ENCODE measurements around the gene ZEB1. TPM values are rescaled to one million over a fixed set of nuclear protein-coding genes. Genes with fewer than 3 reads are reported as not detected.
A peak's percentile ranks its signal among the peaks of the same experiment; 100 is the strongest.

The ZEB1 gene
- total RNA-seq, 4 donors from 2014 or later = 124 to 189 (median 154) TPM

GRCh38 chr10:31317171-31317570 lies 1.8 kb upstream of the ZEB1 start:
- Histone ChIP-seq H3K4me3 (no peak overlapping the region), H3K27ac (replicated peaks in 1 of 4) (no peak overlapping the region), H3K4me1 (peaks cover 4 to 18% (median 15%) of the 10 kb centered on the region in 4 donors), H3K36me3 (no peaks in the 10 kb centered on the region), H3K9me3 (no peaks in the 10 kb centered on the region), H3K27me3 (no peaks in the 10 kb centered on the region)
- intact Hi-C loops (cut with DNase I) = no loop called here
- WGBS = 95% methylated on average over 5 of the region's 5 CpGs
- DNase-seq (ENCODE audit: extremely low spot score) = no peak
- no peak for TF ChIP-seq EP300 (IDR thresholded peaks at IDR 0.05)
- TF ChIP-seq CTCF (IDR thresholded peaks at IDR 0.05) = no peak
- TF ChIP-seq POLR2A (IDR thresholded peaks at IDR 0.05; ENCODE audit: low read depth) = no peak
- no peak for TF ChIP-seq POLR2AphosphoS5 (IDR thresholded peaks at IDR 0.05)

GRCh38 chr10:31317652-31318381 lies 1.2 kb upstream of the ZEB1 start:
- no peak for TF ChIP-seq POLR2AphosphoS5 (IDR thresholded peaks at IDR 0.05)
- TF ChIP-seq POLR2A (IDR thresholded peaks at IDR 0.05; ENCODE audit: low read depth) = no peak
- no peak for TF ChIP-seq CTCF (IDR thresholded peaks at IDR 0.05)
- TF ChIP-seq EP300 (IDR thresholded peaks at IDR 0.05) = no peak
- no peaks in the 10 kb centered on the region for H3K9me3 ChIP-seq
- no peaks in the 10 kb centered on the region for H3K36me3 ChIP-seq
- DNase-seq (ENCODE audit: extremely low spot score) = peak; percentile 91
- intact Hi-C loops (cut with DNase I) = loop anchor here (2.0 kb wide), 1 partner anchor 185 kb away; no protein-coding TSS in a partner anchor
- H3K27ac ChIP-seq (replicated peaks in 1 of 4) = peak overlapping the region; percentile 97 to 100 (median 98)
- no peaks in the 10 kb centered on the region for H3K27me3 ChIP-seq
- H3K4me1 ChIP-seq = peaks cover 7 to 25% (median 21%) of the 10 kb centered on the region in 4 donors
- peak overlapping the region; percentile 91 to 99 (median 96) for H3K4me3 ChIP-seq
- 33% methylated on average over 21 of the region's 21 CpGs for WGBS

- Histone ChIP-seq H3K4me1 (peaks cover 7 to 28% (median 26%) of the 10 kb centered on the region in 4 donors), H3K27me3 (no peaks in the 10 kb centered on the region), H3K36me3 (no peaks in the 10 kb centered on the region), H3K4me3 (peak overlapping the region; percentile 91 to 99 (median 96)), H3K9me3 (no peaks in the 10 kb centered on the region), H3K27ac (replicated peaks in 1 of 4) (peak overlapping the region; percentile 97 to 100 (median 98))
- intact Hi-C loops (cut with DNase I) = loop anchor here (2.0 kb wide), 1 partner anchor 186 kb away; no protein-coding TSS in a partner anchor
- 4% methylated on average over 8 of the region's 32 CpGs for WGBS
- no peak for TF ChIP-seq CTCF (IDR thresholded peaks at IDR 0.05)
- peak; percentile 51 to 58 for TF ChIP-seq POLR2AphosphoS5 (IDR thresholded peaks at IDR 0.05)
- TF ChIP-seq EP300 (IDR thresholded peaks at IDR 0.05) = no peak
- peak; percentile 92 for DNase-seq (ENCODE audit: extremely low spot score)
Observed at GRCh38 chr10:31318382-31318853, 598 bp upstream of the ZEB1 start.

DNA sequence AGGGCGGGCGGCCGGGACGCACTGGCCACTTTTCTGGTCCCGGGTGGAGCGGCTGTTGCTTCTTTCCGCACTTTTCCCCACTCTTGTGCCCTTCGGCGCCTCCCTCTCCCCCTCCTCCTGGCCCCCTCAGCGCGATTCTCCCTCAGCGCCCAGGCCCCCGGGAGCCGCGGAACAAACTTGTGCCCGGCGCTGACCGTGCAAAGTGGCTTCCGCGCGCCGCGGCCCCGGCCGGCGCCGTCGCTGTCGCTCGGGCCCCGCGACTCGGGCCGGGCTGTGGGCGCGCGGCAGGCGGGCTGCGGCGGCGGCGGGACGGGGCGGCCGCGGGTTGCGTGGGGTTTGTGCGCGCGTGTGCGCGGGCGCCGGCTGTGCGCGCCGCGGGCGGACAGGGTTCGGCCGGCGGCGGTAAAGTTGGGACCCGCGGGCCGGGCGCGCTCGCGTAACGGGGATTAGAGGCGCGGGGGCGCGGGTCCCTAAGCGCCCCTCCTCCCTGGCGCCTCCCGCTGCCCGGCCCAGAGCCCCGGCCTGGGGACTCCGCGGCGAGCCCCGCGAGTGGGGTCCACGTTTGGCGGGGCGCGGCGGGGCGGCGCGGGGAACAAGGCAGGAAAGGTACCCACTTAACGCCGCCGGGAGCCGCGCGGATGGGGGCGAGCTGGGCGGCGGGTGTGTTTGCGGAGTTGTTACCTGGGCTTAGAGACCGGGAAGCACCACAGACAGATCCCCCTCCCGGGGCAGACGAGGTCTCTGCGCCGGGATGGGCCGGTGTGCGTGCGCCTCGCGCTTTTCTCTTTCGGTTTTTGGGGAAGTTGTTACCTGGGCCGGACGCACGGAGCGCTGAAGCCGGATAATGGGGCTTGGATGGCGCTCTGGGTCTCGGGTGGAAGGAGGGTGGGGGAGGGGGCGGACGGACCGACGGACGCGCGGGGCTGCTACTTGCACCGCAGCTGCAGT lies 860 bp downstream of the ZEB1 start:
- H3K27ac ChIP-seq (replicated peaks in 1 of 4) = peak overlapping the region; percentile 97 to 100 (median 98)
- H3K4me1 ChIP-seq = peaks cover 7 to 42% (median 38%) of the 10 kb centered on the region in 4 donors
- peak overlapping the region; percentile 91 to 99 (median 96) for H3K4me3 ChIP-seq
- no peaks in the 10 kb centered on the region for H3K36me3 ChIP-seq
- intact Hi-C loops (cut with DNase I) = loop anchor here (2.0 to 10.0 kb wide), 4 partner anchors 187 to 445 kb away; partner anchors contain the start of gene ZNF438
- no peak for DNase-seq (ENCODE audit: extremely low spot score)
- WGBS = 1% methylated on average over 15 of the region's 129 CpGs
- TF ChIP-seq CTCF (IDR thresholded peaks at IDR 0.05) = no peak
- no peaks in the 10 kb centered on the region for H3K27me3 ChIP-seq
- no peaks in the 10 kb centered on the region for H3K9me3 ChIP-seq

Data from esophagus muscularis mucosa (tissue), 4 donors.